Gastroesophageal sphincter (tissue), 4 donors: ENCODE results near the gene IL1RAPL1. TPM values are rescaled to one million over a fixed set of nuclear protein-coding genes. Genes with fewer than 3 reads are reported as not detected.

ENCODE experiments used
- ATAC-seq: fragments of 150-250 bp; one replicate; pipeline ENCODE4 v1.9.1; 2016; ENCODE audit warnings: mild to moderate bottlenecking, moderate library complexity
- H3K27ac ChIP-seq, 4 donors: fragments of 200-600 bp; sonication (generic) in 3 of 4; 1 replicate in 3 of 4; 2 replicates in 1 of 4; pipeline ENCODE4 v1.5.1; 2016 to 2019
- H3K27me3 ChIP-seq: fragments of 200-600 bp; sonication (generic); one replicate; pipeline ENCODE4 v1.5.1; 2019
- H3K36me3 ChIP-seq, 2 donors: fragments of 200-600 bp; sonication (generic); one replicate each; pipeline ENCODE4 v1.5.1; 2019; ENCODE audit warnings: control low read depth in 1 of 2
- H3K4me1 ChIP-seq, 3 donors: fragments of 200-600 bp; sonication (generic); 1 replicate in 2 of 3; 2 replicates in 1 of 3; pipeline ENCODE4 v1.5.1; 2016 to 2019; ENCODE audit warnings: control low read depth in 2 of 3
- H3K4me3 ChIP-seq, 2 donors: fragments of 200-600 bp; sonication (generic); one replicate each; pipeline ENCODE4 v1.5.1; 2019; ENCODE audit warnings: mild to moderate bottlenecking in 1 of 2, moderate library complexity in 1 of 2
- H3K9me3 ChIP-seq, 3 donors: fragments of 200-600 bp; sonication (generic); one replicate each; pipeline ENCODE4 v1.5.1; 2017 to 2019; ENCODE audit warnings: control low read depth in 2 of 3
- CTCF ChIP-seq, 4 experiments: fragments of 200-600 bp in 2 of 4; fragments of 450-650 bp in 2 of 4; sonication (generic) in 1 of 4; IDR thresholded peaks; one replicate each; pipeline ENCODE4 v1.5.1; 2017 to 2019; ENCODE audit warnings: antibody characterized with exemption in 4 of 4, mild to moderate bottlenecking in 2 of 4, moderate library complexity in 2 of 4
- EP300 ChIP-seq: sonication (generic); formaldehyde crosslinking; IDR thresholded peaks from one replicate; pipeline ENCODE4 v1.6.1; 2017; ENCODE audit warnings: antibody characterized with exemption, mild to moderate bottlenecking
- POLR2A ChIP-seq, 2 donors: fragments of 450-650 bp; IDR thresholded peaks; one replicate each; pipeline ENCODE4 v1.6.1; 2017; ENCODE audit warnings: antibody characterized with exemption in 2 of 2, mild to moderate bottlenecking in 2 of 2, moderate library complexity in 1 of 2
- POLR2AphosphoS5 ChIP-seq: sonication (generic); formaldehyde crosslinking; IDR thresholded peaks from one replicate; pipeline ENCODE4 v1.6.1; 2017; ENCODE audit warnings: antibody characterized with exemption
- WGBS, 2 donors: methylation state at CpG; one replicate each; pipeline ENCODE4 v1.1.5; 2018; ENCODE audit warnings: low coverage in 1 of 2; 5-methylcytosine and 5-hydroxymethylcytosine counted together
- total RNA-seq, 4 donors: library from RNA; depleted of rRNA; stranded (reverse); fragments of >200 nt; gene quantifications; one replicate each; pipeline ENCODE4 v1.1.0, GENCODE V29; 2016

The IL1RAPL1 gene
- total RNA-seq, 4 donors from 2014 or later, result 0.27 to 1.6 (median 0.44) TPM

DNA sequence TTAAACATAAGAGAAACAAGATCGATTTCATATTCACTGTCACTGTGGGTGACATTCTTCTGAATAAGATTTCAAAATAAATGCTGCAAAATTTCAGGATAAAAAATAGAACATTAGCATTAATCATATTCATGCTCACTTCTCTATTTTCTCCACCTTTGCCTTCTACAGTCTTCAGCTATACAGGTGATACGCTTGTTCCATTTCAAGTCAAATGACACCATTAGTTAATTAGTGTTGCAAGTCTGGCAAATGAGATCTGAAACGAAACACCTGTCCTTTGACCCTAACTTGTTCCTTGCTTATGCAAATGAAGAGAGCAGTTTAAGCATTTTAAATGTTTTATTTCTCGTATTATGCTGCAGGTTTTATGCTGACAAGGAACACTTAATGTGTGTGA, 960.6 kb downstream of the IL1RAPL1 start:
- ATAC-seq, result no peak
- no peak for TF ChIP-seq CTCF (IDR thresholded peaks at IDR 0.05)
- no peak for TF ChIP-seq POLR2AphosphoS5
- TF ChIP-seq EP300, result no peak
- TF ChIP-seq POLR2A (IDR thresholded peaks at IDR 0.05), result no peak
- Histone ChIP-seq H3K27me3 (no peaks in the 10 kb centered on the region), H3K9me3 (no peaks in the 10 kb centered on the region), H3K4me3 (no peak overlapping the region), H3K36me3 (no peaks in the 10 kb centered on the region), H3K4me1 (no peaks in the 10 kb centered on the region), H3K27ac (no peak overlapping the region)
- WGBS, 2 donors, result 61 to 97% methylated on average over 3 to 4 of the region's 4 CpGs

DNA sequence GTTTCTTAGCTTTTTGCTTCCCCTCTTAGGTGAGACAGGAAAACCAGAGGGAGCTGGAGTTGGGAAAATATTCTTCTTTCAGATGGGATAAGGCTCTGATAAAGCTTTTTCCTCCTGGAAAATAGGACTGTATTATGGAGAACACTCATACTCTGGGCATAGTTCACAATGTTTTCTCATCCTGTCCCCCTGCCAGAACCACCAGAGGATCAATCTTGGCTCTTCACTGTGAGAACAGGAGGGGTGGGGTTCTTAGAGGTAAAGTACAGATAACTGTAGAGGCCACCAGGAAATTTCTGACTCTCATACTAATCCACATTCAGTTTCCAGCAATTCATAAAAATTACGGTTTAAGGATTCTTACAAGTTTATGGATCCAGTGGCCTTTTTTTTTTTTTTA, 966.3 kb downstream of the IL1RAPL1 start:
- Histone ChIP-seq H3K4me3 (no peak overlapping the region), H3K36me3 (no peaks in the 10 kb centered on the region), H3K27ac (no peak overlapping the region), H3K27me3 (no peaks in the 10 kb centered on the region), H3K4me1 (no peaks in the 10 kb centered on the region), H3K9me3 (no peaks in the 10 kb centered on the region)
- 55 to 67% methylated on average over 1 of the region's 1 CpG for WGBS, 2 donors
- TF ChIP-seq POLR2AphosphoS5, result no peak
- no peak for TF ChIP-seq EP300
- TF ChIP-seq POLR2A (IDR thresholded peaks at IDR 0.05), result no peak
- TF ChIP-seq CTCF (IDR thresholded peaks at IDR 0.05), result no peak
- no peak for ATAC-seq

DNA sequence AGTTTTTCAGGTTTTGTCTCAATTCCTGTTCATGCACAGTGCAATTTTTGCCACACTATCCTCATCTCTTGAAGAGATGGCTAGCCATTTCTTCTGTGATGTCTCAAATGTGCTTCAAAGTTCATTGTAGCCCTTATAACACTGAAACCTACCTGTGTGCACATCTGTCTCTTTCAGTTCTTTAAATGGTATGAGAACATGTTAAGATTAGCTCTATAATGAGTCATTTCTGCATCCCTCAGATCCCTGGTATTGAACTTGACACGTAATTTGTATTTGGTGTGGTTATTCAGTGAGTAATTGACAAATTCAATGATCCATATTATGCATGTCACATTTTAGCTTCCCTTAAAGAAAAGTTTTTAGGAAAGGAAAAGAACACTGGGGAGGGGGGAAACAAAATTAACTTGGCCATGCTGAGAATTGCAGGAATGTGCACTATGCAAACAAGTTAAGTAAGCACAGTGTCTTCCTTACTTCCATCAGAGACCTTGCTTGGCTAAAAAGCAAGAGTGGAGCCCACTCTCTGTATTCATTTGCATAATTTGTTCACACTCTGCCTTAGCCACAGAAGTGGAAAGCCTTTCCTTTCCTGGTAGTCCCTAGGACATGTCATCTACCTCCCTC, 968.3 kb downstream of the IL1RAPL1 start:
- no peak overlapping the region for H3K4me3 ChIP-seq
- H3K27me3 ChIP-seq, result no peaks in the 10 kb centered on the region
- H3K36me3 ChIP-seq, result no peaks in the 10 kb centered on the region
- TF ChIP-seq CTCF (IDR thresholded peaks at IDR 0.05) (no peak), EP300 (no peak), POLR2A (IDR thresholded peaks at IDR 0.05) (no peak), POLR2AphosphoS5 (no peak)
- ATAC-seq, result no peak
- no peak overlapping the region for H3K27ac ChIP-seq
- peaks cover 0 to 8% (median 0%) of the 10 kb centered on the region in 3 donors for H3K9me3 ChIP-seq
- no peaks in the 10 kb centered on the region for H3K4me1 ChIP-seq
- WGBS, 2 donors, result 71 to 75% methylated on average over 1 of the region's 1 CpG

DNA sequence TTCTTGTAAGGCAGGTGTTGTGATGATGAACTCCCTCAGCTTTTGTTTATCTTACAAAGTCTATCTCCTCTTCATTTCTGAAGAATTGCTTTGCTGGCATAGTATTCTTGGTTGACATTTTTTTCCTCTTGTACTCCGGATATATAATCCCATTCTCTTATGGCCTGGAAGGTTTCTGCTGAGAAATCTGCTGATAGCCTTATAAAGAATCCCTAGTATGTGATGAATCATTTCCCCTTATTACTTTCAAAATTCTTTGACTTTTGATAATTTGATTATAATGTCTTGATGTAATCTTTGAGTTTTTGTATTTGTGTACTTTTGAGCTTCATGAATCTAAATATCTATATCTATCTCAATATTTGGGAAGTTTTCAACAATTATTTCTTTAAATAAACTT, 972.8 kb downstream of the IL1RAPL1 start:
- Histone ChIP-seq H3K27ac (no peak overlapping the region), H3K36me3 (no peaks in the 10 kb centered on the region), H3K27me3 (no peaks in the 10 kb centered on the region), H3K9me3 (peaks cover 0 to 8% (median 0%) of the 10 kb centered on the region in 3 donors), H3K4me3 (no peak overlapping the region), H3K4me1 (no peaks in the 10 kb centered on the region)
- ATAC-seq, result no peak
- WGBS, 2 donors, result 100% methylated on average over 1 of the region's 1 CpG; no CpG with 5 or more reads in 1 of the 2 donors
- TF ChIP-seq POLR2AphosphoS5 (no peak), POLR2A (IDR thresholded peaks at IDR 0.05) (no peak), CTCF (IDR thresholded peaks at IDR 0.05) (no peak), EP300 (no peak)

GRCh38 chrX:29561417-29561816, 974.2 kb downstream of the IL1RAPL1 start:
- no peak for TF ChIP-seq POLR2AphosphoS5
- TF ChIP-seq POLR2A (IDR thresholded peaks at IDR 0.05), result no peak
- no peak for TF ChIP-seq EP300
- no peak for TF ChIP-seq CTCF (IDR thresholded peaks at IDR 0.05)
- Histone ChIP-seq H3K27ac (no peak overlapping the region), H3K4me1 (no peaks in the 10 kb centered on the region), H3K36me3 (no peaks in the 10 kb centered on the region), H3K9me3 (peaks cover 0 to 8% (median 0%) of the 10 kb centered on the region in 3 donors), H3K4me3 (no peak overlapping the region), H3K27me3 (no peaks in the 10 kb centered on the region)
- no peak for ATAC-seq
- WGBS, 2 donors, result 87% methylated on average over 3 of the region's 3 CpGs; no CpG with 5 or more reads in 1 of the 2 donors
